Measurements from ENCODE around the gene CARMIL3.
"Not testable (repeated sequence)": the region's sequence is repeated elsewhere in the genome, so short reads cannot be mapped to it uniquely, and the experiment has no call there.

Gene CARMIL3

GRCh38 chr14:24042746-24043145 lies 9.1 kb upstream of the CARMIL3 start:
- no peak for DNase-seq

GRCh38 chr14:24049002-24049401 lies 2.8 kb upstream of the CARMIL3 start:
- not testable (repeated sequence) for DNase-seq

GRCh38 chr14:24050753-24051152 lies 1.1 kb upstream of the CARMIL3 start:
- not testable (repeated sequence) for DNase-seq

GRCh38 chr14:24051176-24051788 lies 527 bp upstream of the CARMIL3 start:
- DNase-seq: no peak

GRCh38 chr14:24052656-24053547 lies 1.1 kb downstream of the CARMIL3 start:
- peak; percentile 58 for DNase-seq

DNA sequence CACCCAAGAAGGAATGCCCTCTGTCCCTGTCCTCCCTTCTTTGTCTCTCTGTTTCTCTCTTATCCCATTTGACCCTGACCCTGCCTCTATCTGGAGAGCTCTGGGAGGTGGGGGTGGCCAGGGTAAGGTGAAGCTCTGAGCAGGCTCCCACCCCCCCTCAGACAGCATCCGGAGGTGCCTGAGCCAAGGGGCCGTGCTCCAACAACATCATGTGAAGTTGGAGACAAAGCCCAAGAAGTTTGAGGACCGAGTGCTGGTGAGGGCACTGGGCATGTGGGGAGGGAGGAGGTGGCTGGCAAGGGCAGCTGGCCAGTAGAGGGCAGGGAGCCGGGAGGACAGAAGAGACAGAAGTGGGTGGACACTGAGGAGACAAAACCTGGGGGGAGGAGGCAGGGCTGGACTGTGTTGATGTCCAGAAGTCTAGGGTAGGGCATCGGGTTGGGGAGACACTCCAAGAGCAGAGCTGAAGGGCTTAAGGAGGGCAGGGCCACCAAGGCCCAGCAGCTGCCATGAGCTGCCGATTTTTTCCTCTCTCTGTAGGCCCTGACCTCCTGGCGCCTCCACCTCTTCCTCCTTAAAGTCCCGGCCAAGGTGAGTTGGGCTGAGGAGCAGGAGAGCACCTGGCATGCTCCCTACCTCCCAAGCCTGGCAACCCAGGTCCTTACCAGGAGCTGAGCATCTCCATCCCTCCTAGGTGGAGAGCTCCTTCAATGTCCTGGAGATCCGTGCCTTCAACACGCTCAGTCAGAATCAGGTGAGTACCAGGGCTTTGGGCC lies 1.9 kb downstream of the CARMIL3 start:
- no peak for DNase-seq

- no peak for DNase-seq
These were observed 2.5 kb downstream of the CARMIL3 start for GRCh38 chr14:24054324-24054641.

DNA sequence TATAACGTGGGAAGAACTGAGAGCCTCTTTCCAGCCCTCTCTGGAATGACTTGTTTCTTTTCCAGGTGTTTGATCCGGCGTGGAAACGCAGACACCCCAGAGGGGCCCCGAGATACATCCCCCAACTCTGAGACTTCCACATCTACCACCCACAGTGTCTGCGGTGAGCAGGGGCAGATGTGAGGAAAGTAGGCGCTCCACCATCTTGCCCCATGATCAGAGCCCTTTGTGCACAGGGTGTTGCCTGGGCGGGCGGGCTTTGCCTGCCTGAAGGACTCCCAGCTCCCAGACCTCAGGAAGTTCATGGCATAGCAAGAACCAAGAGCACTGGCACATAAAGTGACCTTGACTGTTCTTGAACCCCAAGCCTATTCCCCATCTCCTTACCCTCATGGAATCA lies 2.8 kb downstream of the CARMIL3 start:
- no peak for DNase-seq

DNA sequence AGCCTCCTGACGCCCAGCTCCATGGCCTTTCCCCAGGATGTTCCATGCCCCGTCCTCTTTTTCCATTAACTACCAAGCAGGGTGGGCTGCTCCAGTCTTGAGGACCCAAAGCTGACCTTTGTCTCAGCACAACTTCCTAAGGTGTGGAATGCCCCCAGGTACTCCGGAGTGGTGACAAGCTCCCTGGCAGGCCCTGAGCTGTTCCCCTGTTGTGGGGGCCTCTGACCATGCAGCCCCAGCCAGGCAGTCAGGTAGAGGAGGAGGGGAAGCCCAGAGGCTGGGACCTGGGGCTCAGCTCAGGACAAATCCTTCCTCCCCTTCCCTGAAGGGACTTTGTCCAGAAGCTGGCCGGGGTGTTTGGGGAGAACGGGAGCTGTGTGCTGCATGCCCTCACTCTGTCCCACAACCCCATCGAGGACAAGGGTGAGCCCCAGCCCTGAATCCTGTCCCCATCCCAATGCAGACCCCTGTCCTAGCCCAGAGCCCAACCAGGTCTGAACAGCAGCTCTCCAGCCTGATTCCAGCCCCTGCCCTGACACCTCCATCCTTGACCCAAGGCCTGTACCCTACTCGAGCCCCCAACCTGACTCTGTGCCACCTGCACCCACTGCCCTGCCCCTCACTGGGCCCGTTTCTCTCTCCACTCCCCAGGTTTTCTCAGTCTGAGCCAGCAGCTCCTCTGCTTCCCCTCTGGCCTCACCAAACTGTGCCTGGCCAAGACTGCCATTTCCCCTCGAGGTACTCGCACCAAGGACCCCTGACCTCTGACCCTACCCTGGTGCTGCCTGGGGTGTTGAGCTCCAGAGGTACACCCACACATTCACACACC lies 4.4 kb downstream of the CARMIL3 start:
- no peak for DNase-seq

GRCh38 chr14:24056800-24057184 lies 5.0 kb downstream of the CARMIL3 start:
- DNase-seq: no peak

GRCh38 chr14:24057271-24057670 lies 5.5 kb downstream of the CARMIL3 start:
- no peak for DNase-seq

- no peak for DNase-seq
These were observed 6.1 kb downstream of the CARMIL3 start for GRCh38 chr14:24057867-24058259.

DNA sequence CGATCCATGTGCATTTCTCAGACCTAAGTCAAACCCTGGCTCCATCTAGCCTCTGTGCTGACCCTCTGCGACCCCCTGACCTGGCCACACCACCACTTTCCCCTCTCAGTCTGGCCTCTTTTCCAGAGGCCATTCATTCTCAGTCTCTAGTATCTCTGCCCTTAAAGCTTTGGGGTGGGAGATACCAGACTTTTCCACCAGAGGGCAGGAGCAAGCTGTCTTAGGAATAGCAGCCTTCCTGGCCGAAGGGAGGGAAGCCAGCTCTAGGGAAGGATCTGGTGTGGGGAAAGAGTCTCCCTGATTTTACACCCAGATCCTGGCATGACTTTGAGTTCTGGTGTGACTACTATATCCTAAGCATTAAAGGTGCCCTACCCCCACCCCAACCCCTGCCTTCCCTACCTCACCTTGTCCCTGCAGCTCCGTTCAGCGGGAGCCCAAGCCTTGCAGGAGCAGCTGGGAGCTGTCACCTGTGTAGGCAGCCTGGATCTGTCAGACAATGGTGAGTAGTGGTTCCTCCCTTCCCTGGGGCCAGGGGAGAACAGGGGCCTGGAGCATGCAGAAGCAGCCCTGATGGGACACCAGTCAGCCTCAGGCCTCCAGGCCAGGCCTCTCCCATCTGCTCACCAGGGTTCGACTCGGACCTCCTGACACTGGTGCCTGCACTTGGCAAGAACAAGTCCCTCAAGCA lies 6.6 kb downstream of the CARMIL3 start:
- DNase-seq: peak; percentile 75

DNA sequence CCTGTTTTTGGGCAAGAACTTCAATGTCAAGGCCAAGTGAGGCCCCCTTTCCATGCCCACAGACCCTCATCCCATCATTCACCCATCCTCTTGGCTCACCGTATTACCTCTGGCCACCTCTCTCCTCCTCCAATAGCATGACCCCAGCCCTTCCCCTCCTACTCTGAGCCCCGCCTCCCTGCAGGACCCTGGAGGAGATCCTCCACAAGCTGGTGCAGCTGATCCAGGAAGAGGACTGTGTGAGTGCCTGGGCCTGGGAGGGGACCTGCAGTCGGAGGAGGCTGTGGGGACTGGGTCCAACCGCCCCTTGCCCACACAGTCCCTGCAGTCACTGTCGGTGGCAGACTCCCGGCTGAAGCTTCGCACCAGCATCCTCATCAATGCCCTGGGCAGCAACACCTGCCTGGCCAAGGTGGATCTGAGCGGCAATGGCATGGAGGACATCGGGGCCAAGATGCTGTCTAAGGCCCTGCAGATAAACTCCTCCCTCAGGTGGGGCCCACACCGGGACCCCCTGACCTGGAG lies 7.2 kb downstream of the CARMIL3 start:
- no peak for DNase-seq

- DNase-seq: no peak
These were observed 8.1 kb downstream of the CARMIL3 start for GRCh38 chr14:24059841-24060388.

GRCh38 chr14:24060443-24060842 lies 8.6 kb downstream of the CARMIL3 start:
- DNase-seq: no peak

DNA sequence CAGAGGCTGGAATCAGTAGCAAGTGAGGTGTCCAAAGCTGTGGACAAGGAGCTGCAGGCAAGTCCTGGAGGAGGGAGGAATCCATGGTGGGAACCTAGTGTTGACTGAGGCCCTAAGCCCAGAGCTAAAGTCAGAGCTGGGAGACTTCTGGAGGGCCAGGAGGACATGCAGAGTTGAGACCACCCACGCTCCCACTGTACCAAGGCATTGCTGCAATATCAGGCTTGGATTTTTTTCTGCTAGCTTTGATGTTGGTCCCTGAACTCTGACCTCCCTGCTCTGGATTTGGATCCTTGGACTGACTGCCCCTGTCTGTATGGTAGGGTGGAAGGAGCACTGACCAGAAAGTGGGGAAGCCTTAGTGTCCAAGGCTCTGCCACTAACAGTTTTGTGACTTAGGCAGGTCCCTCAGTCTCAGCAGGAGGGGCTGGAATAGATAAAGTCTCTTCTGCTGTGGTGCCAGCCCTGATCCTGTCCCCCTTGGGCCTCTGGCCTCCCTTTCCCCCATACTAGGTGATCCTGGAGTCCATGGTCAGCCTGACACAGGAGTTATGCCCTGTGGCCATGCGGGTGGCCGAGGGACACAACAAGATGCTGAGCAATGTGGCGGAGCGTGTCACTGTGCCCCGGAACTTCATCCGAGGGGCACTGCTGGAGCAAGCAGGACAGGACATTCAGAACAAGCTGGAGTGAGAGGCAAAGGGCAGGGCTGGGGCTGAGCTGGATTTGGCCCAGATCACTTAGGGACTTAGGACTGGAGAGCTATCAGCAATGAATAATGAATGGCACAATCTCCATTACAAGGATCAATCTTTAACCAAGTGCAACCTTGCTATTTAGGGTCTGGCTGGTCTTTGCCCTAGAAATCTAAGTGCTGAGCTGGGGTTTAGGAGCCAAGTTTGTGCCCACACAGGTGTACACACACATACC lies 9.4 kb downstream of the CARMIL3 start:
- no peak for DNase-seq

DNA sequence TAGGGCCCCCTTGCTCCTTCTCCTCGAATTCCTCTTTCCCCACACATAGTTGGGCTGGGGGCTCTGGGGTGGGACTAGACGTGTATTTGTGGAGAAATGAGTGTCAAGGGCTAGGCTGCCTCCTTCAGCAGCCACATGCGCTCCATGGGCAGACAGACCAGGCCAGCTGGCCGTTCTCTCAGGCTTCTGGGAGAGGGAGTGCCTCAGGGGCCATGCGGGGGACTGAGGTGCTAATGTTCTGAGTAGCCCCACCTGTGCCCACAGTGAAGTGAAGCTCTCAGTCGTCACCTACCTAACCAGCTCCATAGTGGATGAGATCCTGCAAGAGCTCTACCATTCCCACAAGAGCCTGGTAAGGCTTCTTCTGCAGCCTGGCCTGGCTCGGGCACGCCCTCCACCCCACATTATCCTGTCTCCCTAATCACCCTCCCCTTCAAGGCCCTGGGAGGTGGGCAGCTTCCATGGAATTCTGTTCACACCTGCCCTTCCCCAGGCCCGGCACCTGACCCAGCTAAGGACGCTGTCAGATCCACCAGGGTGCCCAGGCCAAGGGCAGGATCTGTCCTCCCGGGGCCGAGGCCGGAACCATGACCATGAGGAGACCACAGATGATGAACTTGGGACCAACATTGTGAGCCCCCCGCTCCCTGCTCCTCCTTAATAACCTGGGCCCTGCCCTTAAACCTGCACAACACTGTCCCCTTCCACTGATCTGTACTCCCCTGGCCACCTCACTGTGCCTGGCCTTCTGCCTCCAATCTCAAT lies 10.6 kb downstream of the CARMIL3 start:
- DNase-seq: no peak

- DNase-seq: no peak
These were observed 11.5 kb downstream of the CARMIL3 start for GRCh38 chr14:24063263-24063836.

All from activated CD4-positive, alpha-beta T cell treated with anti-CD3 and anti-CD28 coated beads, Interleukin-2, amount 50 U/mL, for 16 hours (primary cell).